Endothelial cell of umbilical vein (primary cell): ENCODE measurements around the gene CDC42BPB.

Source experiments
- JUN ChIP-seq: IDR thresholded peaks from 2 replicates; pipeline ENCODE4 v1.6.1; 2011; ENCODE audit warnings: borderline replicate concordance, low read depth; ENCODE audit not compliant: insufficient read length, insufficient read depth
- POLR2A ChIP-seq: IDR thresholded peaks from 2 replicates; pipeline ENCODE4 v1.6.1; 2012; ENCODE audit warnings: low read depth, mild to moderate bottlenecking, control low read depth, low read length
- POLR2AphosphoS5 ChIP-seq: IDR thresholded peaks from 2 replicates; pipeline ENCODE4 v1.6.1; 2012; ENCODE audit warnings: low read depth, mild to moderate bottlenecking, control low read depth, low read length, moderate library complexity; ENCODE audit not compliant: insufficient read depth
- TF ChIP-seq, protein P1 (sequence below), 2 donors: IDR thresholded peaks; 1 replicate in 1 of 2; 2 replicates in 1 of 2; pipeline ENCODE4 v1.5.1; 2011; ENCODE audit warnings: low read length in 2 of 2, mild to moderate bottlenecking in 2 of 2, moderate library complexity in 2 of 2, control low read depth in 1 of 2, inconsistent platforms in 1 of 2, low read depth in 1 of 2; ENCODE audit not compliant: insufficient read depth in 1 of 2; ENCODE audit errors: extremely low read depth in 1 of 2
- TF ChIP-seq, protein P2 (sequence below): IDR thresholded peaks from 2 replicates; pipeline ENCODE4 v1.6.1; 2011; ENCODE audit not compliant: insufficient read depth, insufficient read length

DNA sequence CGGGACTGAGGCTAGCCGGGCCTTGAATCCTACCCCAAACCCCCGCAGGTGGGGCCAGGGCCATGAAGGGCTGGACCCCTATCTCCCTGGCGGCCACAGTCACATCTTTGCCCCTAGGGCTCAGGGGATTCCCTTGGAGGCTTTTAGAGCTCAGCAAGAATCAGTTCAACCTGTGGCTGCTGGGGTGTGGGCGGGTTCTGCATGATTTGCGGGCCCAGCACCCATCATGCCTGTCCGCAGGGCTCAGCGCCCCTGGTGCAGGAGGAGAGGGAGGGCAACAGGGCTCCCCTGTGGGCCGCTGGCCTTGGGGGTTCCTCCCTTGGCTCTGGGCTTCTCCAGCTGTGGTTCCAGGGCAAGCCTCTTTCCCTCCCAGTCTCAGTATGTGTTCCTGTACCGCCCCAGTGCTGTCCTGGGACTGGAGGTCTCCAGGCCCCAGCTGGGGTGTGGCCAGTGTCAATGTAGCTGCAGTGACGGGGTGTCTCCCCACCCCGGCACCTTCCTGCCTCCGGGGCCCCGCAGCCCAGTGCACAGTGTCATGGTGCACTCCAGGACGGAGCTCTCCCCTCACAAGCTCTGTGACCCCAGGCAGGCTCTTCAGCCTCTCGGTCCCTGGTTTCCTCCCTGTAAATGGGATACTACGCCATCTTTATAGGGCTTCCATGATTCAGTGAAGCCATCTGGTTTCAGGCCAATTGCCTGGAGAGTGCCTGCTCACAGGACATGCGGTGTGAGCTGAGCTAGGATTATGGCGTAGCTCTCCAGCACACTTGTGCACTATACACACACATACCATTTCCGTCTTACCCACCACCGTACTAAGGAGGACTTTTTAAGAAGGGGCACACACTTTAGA lies 16.8 kb upstream of the CDC42BPB start:
- TF ChIP-seq, protein P1, sequence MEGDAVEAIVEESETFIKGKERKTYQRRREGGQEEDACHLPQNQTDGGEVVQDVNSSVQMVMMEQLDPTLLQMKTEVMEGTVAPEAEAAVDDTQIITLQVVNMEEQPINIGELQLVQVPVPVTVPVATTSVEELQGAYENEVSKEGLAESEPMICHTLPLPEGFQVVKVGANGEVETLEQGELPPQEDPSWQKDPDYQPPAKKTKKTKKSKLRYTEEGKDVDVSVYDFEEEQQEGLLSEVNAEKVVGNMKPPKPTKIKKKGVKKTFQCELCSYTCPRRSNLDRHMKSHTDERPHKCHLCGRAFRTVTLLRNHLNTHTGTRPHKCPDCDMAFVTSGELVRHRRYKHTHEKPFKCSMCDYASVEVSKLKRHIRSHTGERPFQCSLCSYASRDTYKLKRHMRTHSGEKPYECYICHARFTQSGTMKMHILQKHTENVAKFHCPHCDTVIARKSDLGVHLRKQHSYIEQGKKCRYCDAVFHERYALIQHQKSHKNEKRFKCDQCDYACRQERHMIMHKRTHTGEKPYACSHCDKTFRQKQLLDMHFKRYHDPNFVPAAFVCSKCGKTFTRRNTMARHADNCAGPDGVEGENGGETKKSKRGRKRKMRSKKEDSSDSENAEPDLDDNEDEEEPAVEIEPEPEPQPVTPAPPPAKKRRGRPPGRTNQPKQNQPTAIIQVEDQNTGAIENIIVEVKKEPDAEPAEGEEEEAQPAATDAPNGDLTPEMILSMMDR (IDR thresholded peaks at IDR 0.05; ENCODE audit: extremely low read depth in 1 of 2, insufficient read depth in 1 of 2, low read depth in 1 of 2, low read length in 2 of 2) = no peak
- TF ChIP-seq POLR2AphosphoS5 (no peak), POLR2A (no peak), JUN (no peak)
- TF ChIP-seq, protein P2, sequence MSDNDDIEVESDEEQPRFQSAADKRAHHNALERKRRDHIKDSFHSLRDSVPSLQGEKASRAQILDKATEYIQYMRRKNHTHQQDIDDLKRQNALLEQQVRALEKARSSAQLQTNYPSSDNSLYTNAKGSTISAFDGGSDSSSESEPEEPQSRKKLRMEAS = no peak
